ENCODE data around the gene CNTNAP5.

CNTNAP5 gene

DNA sequence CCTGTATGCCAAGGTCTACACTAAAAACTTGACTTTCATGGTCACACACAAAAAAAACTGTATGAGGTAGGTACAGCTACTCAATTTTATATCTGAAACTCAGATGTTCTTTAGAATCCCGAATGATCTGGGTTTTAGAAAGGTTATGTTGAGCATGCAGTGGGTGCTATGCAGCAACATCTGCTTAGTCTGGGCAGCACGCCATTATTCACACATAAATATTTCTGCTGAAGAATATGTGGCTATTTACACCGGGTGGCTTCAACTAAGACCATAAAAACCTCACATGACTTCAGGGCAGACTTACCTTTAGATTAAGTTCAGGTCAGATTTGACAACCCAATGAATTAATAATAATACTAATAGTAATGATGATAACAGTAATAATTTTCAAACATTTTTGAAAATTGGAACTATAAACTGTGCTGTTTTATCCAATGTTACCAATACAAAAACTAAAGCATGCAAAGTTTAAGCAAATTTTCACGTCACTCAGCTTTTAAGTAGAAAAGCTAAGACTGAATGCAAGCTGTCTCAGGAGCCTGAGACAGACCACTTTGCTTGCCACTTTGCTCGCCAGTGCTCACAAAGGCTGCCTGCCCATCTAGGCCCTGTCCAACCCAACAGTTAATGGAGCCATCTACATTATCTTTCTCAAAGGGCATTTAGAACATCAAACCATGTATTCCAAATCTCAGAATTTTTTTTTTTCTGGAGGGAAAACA is 292.0 kb downstream of the CNTNAP5 start:
- Histone ChIP-seq H3K4me1 (ENCODE audit: insufficient read depth, low read length, poor library complexity, severe bottlenecking) (no peaks in the 10 kb centered on the region), H3K27me3 (ENCODE audit: insufficient read depth, low read length, poor library complexity, severe bottlenecking) (no peaks in the 10 kb centered on the region), H3K9me3 (ENCODE audit: insufficient read depth, low read depth, low read length) (no peaks in the 10 kb centered on the region), H3K4me3 (ENCODE audit: low read length, poor library complexity, severe bottlenecking) (no peak overlapping the region), H3K4me2 (ENCODE audit: low read depth, low read length, poor library complexity, severe bottlenecking) (no peak overlapping the region), H2AFZ (ENCODE audit: low read length) (no peak overlapping the region), H3F3A (ENCODE audit: low read depth) (no peaks in the 10 kb centered on the region), H4K20me1 (ENCODE audit: insufficient read depth, low read length, poor library complexity, severe bottlenecking) (no peaks in the 10 kb centered on the region), H3K9ac (ENCODE audit: low read depth, low read length, poor library complexity, severe bottlenecking) (no peak overlapping the region), H3K36me3 (ENCODE audit: insufficient read depth, low read length) (no peaks in the 10 kb centered on the region), H3K79me2 (ENCODE audit: insufficient read depth, low read length) (no peaks in the 10 kb centered on the region), H3K9me2 (replicated peaks; ENCODE audit: low read depth, low read length) (no peaks in the 10 kb centered on the region)
- TF ChIP-seq, protein P1, sequence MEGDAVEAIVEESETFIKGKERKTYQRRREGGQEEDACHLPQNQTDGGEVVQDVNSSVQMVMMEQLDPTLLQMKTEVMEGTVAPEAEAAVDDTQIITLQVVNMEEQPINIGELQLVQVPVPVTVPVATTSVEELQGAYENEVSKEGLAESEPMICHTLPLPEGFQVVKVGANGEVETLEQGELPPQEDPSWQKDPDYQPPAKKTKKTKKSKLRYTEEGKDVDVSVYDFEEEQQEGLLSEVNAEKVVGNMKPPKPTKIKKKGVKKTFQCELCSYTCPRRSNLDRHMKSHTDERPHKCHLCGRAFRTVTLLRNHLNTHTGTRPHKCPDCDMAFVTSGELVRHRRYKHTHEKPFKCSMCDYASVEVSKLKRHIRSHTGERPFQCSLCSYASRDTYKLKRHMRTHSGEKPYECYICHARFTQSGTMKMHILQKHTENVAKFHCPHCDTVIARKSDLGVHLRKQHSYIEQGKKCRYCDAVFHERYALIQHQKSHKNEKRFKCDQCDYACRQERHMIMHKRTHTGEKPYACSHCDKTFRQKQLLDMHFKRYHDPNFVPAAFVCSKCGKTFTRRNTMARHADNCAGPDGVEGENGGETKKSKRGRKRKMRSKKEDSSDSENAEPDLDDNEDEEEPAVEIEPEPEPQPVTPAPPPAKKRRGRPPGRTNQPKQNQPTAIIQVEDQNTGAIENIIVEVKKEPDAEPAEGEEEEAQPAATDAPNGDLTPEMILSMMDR (conservative IDR thresholded peaks at IDR 0.05; ENCODE audit: low read length) = no peak
- no peak for TF ChIP-seq EZH2phosphoT487 (IDR thresholded peaks at IDR 0.05; ENCODE audit: borderline replicate concordance)

DNA sequence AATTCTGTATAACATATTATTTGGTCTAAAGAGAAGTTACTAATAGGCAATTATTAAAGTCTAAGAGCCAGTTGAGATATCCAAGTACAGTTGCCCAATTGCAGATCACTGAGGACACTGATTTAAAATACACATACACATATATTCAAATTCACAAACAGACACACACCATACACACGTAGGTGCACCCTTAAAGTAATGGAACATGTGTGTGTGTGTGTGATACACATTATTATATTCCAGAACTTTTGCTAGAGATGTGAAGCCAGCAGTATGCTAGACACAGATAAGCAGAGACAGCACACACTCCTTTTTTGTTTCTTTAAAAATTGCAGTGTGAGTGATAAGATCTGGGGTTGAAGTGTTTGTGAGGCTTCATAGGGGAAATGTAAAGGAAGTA is 292.5 kb downstream of the CNTNAP5 start:
- Histone ChIP-seq H3K9me3 (ENCODE audit: insufficient read depth, low read depth, low read length) (no peaks in the 10 kb centered on the region), H3K79me2 (ENCODE audit: insufficient read depth, low read length) (no peaks in the 10 kb centered on the region), H3K4me1 (ENCODE audit: insufficient read depth, low read length, poor library complexity, severe bottlenecking) (no peaks in the 10 kb centered on the region), H3K9me2 (replicated peaks; ENCODE audit: low read depth, low read length) (no peaks in the 10 kb centered on the region), H2AFZ (ENCODE audit: low read length) (no peak overlapping the region), H3K36me3 (ENCODE audit: insufficient read depth, low read length) (no peaks in the 10 kb centered on the region), H3K27me3 (ENCODE audit: insufficient read depth, low read length, poor library complexity, severe bottlenecking) (no peaks in the 10 kb centered on the region), H3F3A (ENCODE audit: low read depth) (no peaks in the 10 kb centered on the region), H3K4me3 (ENCODE audit: low read length, poor library complexity, severe bottlenecking) (no peak overlapping the region), H3K9ac (ENCODE audit: low read depth, low read length, poor library complexity, severe bottlenecking) (no peak overlapping the region), H4K20me1 (ENCODE audit: insufficient read depth, low read length, poor library complexity, severe bottlenecking) (no peaks in the 10 kb centered on the region), H3K4me2 (ENCODE audit: low read depth, low read length, poor library complexity, severe bottlenecking) (no peak overlapping the region)
- TF ChIP-seq, protein P1 (conservative IDR thresholded peaks at IDR 0.05; ENCODE audit: low read length) = no peak
- no peak for TF ChIP-seq EZH2phosphoT487 (IDR thresholded peaks at IDR 0.05; ENCODE audit: borderline replicate concordance)

DNA sequence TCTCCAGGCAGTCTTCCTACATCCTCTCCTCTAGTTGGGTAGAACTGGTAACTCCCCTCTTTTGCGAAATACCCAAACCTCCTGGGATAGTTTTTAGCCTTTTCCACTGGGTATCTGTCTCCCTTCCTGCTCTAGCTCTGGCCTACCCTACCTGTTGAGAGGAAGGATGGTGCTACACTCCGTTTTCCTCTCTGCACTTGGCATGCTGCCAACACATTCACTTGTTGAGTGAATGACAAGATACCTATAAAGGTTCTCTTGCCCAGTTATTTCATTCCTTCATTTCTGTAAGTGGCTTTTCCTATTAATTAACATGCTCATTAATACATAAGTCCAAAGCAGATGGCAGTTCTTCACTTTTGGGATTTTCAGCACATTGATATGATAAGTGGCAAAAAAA is 293.8 kb downstream of the CNTNAP5 start:
- no peak overlapping the region for H2AFZ ChIP-seq (ENCODE audit: low read length)
- H4K20me1 ChIP-seq (ENCODE audit: insufficient read depth, low read length, poor library complexity, severe bottlenecking) = no peaks in the 10 kb centered on the region
- H3K4me3 ChIP-seq (ENCODE audit: low read length, poor library complexity, severe bottlenecking) = no peak overlapping the region
- H3K36me3 ChIP-seq (ENCODE audit: insufficient read depth, low read length) = no peaks in the 10 kb centered on the region
- H3K9ac ChIP-seq (ENCODE audit: low read depth, low read length, poor library complexity, severe bottlenecking) = no peak overlapping the region
- no peaks in the 10 kb centered on the region for H3K4me1 ChIP-seq (ENCODE audit: insufficient read depth, low read length, poor library complexity, severe bottlenecking)
- TF ChIP-seq EZH2phosphoT487 (IDR thresholded peaks at IDR 0.05; ENCODE audit: borderline replicate concordance) = no peak
- TF ChIP-seq, protein P1 (conservative IDR thresholded peaks at IDR 0.05; ENCODE audit: low read length) = no peak
- H3K9me3 ChIP-seq (ENCODE audit: insufficient read depth, low read depth, low read length) = no peaks in the 10 kb centered on the region
- no peaks in the 10 kb centered on the region for H3F3A ChIP-seq (ENCODE audit: low read depth)
- no peaks in the 10 kb centered on the region for H3K79me2 ChIP-seq (ENCODE audit: insufficient read depth, low read length)
- H3K27me3 ChIP-seq (ENCODE audit: insufficient read depth, low read length, poor library complexity, severe bottlenecking) = no peaks in the 10 kb centered on the region
- H3K4me2 ChIP-seq (ENCODE audit: low read depth, low read length, poor library complexity, severe bottlenecking) = no peak overlapping the region
- no peaks in the 10 kb centered on the region for H3K9me2 ChIP-seq (replicated peaks; ENCODE audit: low read depth, low read length)
